ENCODE measurements around the gene KLHL2. TPM values are rescaled to one million over a fixed set of nuclear protein-coding genes. Genes with fewer than 3 reads are reported as not detected.

Gene KLHL2
- polyA plus RNA-seq, 3 donors, result 24.8 to 26.9 (median 25.8) TPM

DNA sequence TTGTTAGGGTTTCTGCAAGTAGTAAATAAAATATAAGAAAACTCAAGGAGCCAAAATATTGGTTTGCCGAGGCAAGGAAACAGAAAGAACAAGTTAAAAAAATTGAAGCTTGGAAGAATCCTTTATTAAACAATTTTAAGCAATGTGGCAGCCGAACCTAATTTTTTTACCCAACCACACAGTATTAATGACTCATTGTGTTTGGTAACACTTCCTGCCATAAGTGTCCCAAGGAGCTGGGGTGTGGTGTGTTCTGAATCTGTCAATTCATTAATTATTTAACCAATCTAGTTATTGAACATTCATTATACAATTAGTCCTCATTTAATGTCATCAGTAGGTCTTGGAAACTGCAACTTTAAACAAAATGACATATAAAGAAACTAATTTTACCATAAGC, 152.1 kb downstream of the KLHL2 start:
- no peak for DNase-seq (ENCODE audit: low read depth in 3 of 3, low spot score in 2 of 3)

DNA sequence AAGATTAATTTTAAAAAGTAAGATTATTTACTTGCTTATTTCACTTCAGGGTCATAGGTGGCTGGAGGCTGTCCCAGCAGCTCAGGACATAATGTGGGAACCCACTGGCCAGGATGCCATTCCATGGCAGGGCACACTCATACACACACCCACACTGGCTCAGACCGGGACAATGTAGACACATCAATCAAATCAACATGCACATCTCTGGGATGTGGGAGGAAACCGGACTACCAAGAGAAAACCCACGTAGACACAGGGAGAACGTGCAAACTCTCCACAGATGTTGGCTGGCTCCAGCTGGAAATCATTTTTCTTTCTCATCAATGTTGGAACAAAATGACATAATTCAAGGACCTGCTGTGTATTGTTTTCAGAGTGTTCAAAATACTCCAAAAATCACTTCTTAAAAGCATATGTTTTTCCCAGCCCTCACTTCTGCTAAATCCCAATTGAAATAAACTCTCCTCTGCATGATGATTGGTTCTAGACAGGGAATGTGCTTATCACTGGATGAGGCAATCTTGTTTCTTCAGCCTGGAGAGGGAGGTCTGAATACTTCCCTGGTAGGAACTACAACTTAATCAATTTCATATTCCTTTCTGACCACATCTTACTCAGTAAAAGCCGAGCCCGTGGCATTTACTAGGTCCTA, 152.8 kb downstream of the KLHL2 start:
- DNase-seq (ENCODE audit: low read depth in 3 of 3, low spot score in 2 of 3), result no peak

DNA sequence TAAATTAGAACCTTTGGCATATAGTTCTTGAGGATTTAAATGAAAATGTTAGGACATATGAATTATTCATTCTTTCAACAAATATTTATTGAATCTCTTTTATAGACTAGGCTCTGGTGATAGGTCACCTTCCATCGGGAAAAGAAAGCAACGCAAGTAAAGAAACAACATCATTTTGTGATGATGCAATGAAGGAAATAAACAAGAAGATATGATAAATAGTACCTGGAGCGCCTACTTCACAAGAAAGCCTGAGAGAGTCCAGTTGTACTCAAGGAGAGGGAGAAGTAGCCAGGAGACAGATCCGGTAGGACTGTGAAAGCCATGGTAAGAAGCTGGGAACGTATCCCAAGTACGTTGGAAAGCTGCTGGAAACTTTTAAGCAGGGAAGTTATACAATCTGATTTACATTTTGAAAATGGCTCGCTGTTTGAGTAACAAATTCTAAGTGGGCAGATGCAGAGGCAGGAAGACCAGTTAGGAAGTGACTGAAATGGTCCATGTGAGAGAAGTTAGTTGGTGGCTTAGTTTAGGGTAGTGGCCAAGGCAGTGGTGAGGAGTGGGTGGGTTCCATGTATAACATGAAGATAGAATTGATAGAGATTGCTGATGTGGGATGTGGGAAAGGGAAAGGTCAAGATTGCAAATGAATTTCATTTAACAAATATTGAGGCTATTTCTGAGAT, 153.8 kb downstream of the KLHL2 start:
- no peak for DNase-seq (ENCODE audit: low read depth in 3 of 3, low spot score in 2 of 3)

DNA sequence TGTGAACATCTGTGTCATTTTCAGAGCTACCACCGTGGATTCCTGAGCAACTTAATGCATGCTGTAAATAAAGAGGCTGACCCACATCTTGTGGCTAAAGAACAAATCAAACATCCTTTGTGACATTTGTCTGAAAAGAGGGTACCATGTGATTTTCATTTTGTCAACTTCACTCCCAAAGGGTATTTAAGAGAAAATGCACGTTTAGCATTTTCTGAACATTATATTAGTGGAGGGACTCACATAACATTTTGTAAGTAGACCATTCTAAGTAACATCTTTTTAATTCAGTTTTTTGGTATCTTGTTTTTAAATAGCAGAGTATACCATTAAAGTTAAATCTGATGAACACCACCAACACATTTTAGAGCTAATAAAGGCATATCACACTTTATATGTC, 154.4 kb downstream of the KLHL2 start:
- DNase-seq (ENCODE audit: low read depth in 3 of 3, low spot score in 2 of 3), result no peak

DNA sequence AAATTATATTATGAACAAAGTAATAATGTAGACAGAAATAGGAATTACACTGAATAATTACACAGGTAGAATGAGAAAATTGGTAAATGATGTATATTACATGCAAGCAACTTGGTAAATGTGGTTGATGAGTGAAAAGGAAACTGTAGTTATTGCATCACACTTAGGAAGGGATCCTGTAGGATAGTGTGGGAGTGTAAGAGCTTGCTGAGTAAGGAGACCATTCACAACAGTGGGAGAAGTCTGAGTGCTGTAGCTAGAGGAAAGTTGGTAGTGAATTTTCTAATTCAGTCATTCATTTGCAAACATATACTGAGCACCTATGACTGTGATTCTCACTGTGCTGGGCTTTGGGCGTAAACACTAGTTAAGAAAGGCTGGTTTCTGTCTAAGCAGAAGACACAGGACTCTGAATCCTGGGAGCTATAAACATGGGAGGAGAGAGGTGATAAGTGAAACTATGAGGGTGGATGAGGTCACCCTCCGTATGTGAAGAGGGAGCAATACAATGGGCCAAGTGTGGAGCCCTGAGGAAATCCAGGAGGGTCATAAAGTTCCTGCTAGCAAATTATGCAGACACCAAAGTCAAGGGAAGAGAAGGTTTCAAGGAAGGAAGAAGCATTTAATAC, 157.2 kb downstream of the KLHL2 start:
- no peak for DNase-seq (ENCODE audit: low read depth in 3 of 3, low spot score in 2 of 3)

DNA sequence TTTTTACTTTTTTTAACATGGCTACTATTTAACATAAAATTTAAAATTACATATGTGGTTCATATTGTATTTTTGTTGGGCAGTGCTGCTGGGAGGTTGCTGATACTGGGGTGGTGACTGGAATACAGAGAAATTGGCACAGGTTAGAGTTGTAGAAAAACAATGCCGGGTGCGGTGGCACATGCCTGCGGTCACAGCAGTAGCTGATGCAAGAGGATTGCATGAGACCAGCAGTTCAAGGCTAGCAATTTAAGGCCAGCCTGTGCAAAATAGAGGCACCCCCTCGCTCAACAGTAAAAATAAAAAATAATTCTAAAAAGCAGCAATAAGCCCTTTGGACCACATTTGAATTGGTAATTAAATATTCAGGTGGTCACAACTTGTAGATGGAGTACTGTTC, 159.7 kb downstream of the KLHL2 start:
- no peak for DNase-seq (ENCODE audit: low read depth in 3 of 3, low spot score in 2 of 3)

DNA sequence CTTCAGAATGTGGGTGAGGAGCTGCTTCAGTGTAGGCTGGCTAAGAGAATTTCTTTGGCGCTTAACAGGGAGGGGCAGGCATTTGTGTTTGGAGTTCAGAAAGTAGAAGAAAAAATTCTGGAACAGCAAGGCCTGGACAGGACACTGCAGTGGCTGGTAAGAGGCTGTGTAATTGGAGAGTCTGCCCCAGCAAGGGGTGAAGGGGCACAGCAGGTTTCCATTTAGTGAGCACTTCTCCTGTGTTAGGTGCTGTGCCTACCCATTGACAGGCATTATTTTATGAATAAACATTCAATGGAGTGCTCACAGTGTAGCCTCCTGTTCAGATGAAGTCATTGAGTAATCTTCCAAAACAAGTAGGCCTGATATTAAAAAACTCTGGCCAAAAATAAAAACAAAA, 160.8 kb downstream of the KLHL2 start:
- DNase-seq (ENCODE audit: low read depth in 3 of 3, low spot score in 2 of 3), result no peak

DNA sequence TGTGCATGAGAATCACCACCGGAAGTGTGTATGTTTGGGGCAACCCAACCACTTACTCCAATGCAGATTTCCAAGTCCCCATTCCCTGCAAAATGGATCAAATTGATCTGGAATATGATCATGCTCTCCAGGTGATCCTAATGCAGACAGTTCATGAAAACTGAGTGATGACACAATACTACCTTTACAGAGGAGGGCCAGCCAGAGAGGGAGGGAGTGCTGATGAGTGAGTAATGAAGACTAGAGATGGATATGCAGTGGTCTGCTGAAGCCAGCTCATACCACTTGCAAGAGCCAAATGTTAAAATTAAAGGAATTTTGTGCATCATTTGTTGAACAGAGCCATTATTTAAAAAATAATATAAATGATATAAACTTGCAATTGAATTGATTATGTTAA, 161.2 kb downstream of the KLHL2 start:
- no peak for DNase-seq (ENCODE audit: low read depth in 3 of 3, low spot score in 2 of 3)

DNA sequence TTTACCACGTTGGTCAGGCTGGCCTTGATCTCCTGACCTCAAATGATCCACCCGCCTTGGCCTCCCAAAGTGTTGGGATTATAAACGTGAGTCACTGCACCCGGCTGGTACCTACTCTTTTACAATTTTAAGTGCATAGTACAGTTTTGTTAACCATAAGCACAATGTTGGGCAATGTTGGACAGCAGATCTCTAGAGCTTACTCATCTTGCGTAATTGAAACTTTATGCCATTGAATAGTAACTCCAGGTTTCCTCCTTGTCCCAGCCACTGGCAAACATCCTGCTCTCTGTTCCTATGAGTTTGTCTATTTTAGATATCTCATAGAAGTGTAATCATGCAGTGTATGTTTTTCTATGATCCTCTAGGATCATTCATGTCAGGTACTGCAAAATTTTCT, 162.2 kb downstream of the KLHL2 start:
- no peak for DNase-seq (ENCODE audit: low read depth in 3 of 3, low spot score in 2 of 3)

DNA sequence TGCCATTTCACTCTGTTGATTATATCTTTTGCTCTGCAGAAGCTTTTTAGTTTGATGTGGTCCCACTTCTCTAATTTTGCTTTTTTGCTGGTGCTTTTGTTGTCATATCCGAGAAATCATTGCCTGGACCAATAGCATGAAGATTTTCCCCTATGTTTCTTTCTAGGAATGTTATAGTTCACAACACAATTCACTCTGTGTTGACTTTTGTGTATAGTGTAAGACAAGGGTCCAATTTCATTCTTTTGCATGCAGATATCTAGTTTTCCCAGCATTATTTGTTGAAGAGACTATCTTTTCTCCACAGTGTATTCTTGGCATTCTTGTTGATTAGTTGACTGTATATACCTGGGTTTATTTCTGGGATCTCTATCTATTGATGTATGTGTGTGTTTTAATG, 163.2 kb downstream of the KLHL2 start:
- no peak for DNase-seq (ENCODE audit: low read depth in 3 of 3, low spot score in 2 of 3)

Other genes starting within 250 kb of the KLHL2 start
- 1 to 10 TPM; 2.2 to 4.3 (median 3.8) TPM for gene TRIM61, start 229.9 kb upstream of the KLHL2 start, polyA plus RNA-seq (ENCODE audit: insufficient read length in 3 of 3)
- gene TRIM60, start 175.6 kb upstream of the KLHL2 start, polyA plus RNA-seq (ENCODE audit: insufficient read length in 3 of 3), result under 1 TPM in 2 of 3 donors, not detected in 1; 0.07 to 0.11 TPM
- not detected for gene TRIM75, start 153.7 kb upstream of the KLHL2 start, polyA plus RNA-seq (ENCODE audit: insufficient read length in 3 of 3)
- 10 to 100 TPM; 33.7 to 39.0 (median 35.8) TPM for gene TMEM192, start 94.7 kb upstream of the KLHL2 start, polyA plus RNA-seq (ENCODE audit: insufficient read length in 3 of 3)
- gene MSMO1, start 120.1 kb downstream of the KLHL2 start, polyA plus RNA-seq (ENCODE audit: insufficient read length in 3 of 3), result 10 to 100 TPM; 64.5 to 79.5 (median 68.0) TPM
- gene CPE, start 171.4 kb downstream of the KLHL2 start, polyA plus RNA-seq (ENCODE audit: insufficient read length in 3 of 3), result 100 to 1,000 TPM; 124 to 167 (median 151) TPM